Progenitor cell of endocrine pancreas (in vitro differentiated cells): Measurements from ENCODE around the gene PPFIA2. TPM values are rescaled to one million over a fixed set of nuclear protein-coding genes. Genes with fewer than 3 reads are reported as not detected.

ENCODE experiments used
- DNase-seq: peaks from one replicate; pipeline ENCODE4 v3.0.0; 2021; ENCODE audit warnings: low spot score; ENCODE audit not compliant: unreplicated experiment
- H3K27ac Mint-ChIP-seq: 2 replicates; pipeline ENCODE4 v1.8.0; 2021; ENCODE audit warnings: mild to moderate bottlenecking, moderate library complexity, mixed read lengths
- H3K27me3 Mint-ChIP-seq: 2 replicates; pipeline ENCODE4 v1.8.0; 2021; ENCODE audit warnings: mixed read lengths
- H3K36me3 Mint-ChIP-seq: 2 replicates; pipeline ENCODE4 v1.8.0; 2022; ENCODE audit warnings: mixed read lengths; ENCODE audit not compliant: insufficient read depth
- H3K4me1 Mint-ChIP-seq: 2 replicates; pipeline ENCODE4 v1.8.0; 2021; ENCODE audit warnings: low read depth, mixed read lengths
- H3K4me3 Mint-ChIP-seq: 2 replicates; pipeline ENCODE4 v1.8.0; 2021; ENCODE audit warnings: low read depth, mild to moderate bottlenecking, moderate library complexity, mixed read lengths
- H3K9me3 Mint-ChIP-seq: 2 replicates; pipeline ENCODE4 v1.8.0; 2021; ENCODE audit warnings: low read depth, mixed read lengths
- total RNA-seq: library from RNA; stranded (reverse); gene quantifications from 2 replicates; pipeline ENCODE4 v1.2.1, GENCODE V29; 2021
- TF ChIP-seq, protein P1 (sequence below): fragments of 200-600 bp; sonication (generic); IDR thresholded peaks from one replicate; pipeline ENCODE4 v1.5.0; 2021; ENCODE audit warnings: antibody characterized with exemption, mild to moderate bottlenecking; ENCODE audit not compliant: unreplicated experiment

PPFIA2 gene
- total RNA-seq, 1 donor from 2014 or later, result 1.1 TPM

- no peaks in the 10 kb centered on the region for H3K9me3 Mint-ChIP-seq
- TF ChIP-seq, protein P1, sequence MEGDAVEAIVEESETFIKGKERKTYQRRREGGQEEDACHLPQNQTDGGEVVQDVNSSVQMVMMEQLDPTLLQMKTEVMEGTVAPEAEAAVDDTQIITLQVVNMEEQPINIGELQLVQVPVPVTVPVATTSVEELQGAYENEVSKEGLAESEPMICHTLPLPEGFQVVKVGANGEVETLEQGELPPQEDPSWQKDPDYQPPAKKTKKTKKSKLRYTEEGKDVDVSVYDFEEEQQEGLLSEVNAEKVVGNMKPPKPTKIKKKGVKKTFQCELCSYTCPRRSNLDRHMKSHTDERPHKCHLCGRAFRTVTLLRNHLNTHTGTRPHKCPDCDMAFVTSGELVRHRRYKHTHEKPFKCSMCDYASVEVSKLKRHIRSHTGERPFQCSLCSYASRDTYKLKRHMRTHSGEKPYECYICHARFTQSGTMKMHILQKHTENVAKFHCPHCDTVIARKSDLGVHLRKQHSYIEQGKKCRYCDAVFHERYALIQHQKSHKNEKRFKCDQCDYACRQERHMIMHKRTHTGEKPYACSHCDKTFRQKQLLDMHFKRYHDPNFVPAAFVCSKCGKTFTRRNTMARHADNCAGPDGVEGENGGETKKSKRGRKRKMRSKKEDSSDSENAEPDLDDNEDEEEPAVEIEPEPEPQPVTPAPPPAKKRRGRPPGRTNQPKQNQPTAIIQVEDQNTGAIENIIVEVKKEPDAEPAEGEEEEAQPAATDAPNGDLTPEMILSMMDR, result peak; percentile 73
- no peak overlapping the region for H3K4me3 Mint-ChIP-seq
- peaks cover 2% of the 10 kb centered on the region for H3K4me1 Mint-ChIP-seq
- H3K27me3 Mint-ChIP-seq, result no peaks in the 10 kb centered on the region
- H3K27ac Mint-ChIP-seq, result no peak overlapping the region
- no peak for DNase-seq
- H3K36me3 Mint-ChIP-seq, result no peaks in the 10 kb centered on the region
Observed at GRCh38 chr12:81257947-81258551, 501.1 kb downstream of the PPFIA2 start.

DNA sequence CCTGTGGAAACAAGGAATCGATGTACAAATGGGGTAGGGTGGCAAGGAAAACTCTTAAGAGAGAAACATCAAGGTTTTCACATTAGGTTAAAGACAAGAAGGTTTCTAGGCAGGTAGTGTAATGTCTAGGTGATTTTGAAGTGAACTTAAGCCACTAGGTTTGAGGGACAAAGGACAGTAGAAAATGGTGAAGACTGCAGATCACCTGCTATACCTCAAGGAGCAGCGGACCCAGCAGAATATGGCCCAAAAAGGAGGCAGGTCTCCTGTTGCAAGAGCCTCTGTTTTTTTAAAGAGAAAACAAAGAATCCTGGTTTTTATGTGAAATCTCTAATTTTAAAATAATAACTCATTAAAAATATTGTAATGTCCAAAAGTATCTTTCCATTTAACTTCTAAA is 503.2 kb downstream of the PPFIA2 start:
- TF ChIP-seq, protein P1, result no peak
- Mint-ChIP-seq H3K9me3 (no peaks in the 10 kb centered on the region), H3K4me3 (no peak overlapping the region), H3K36me3 (no peaks in the 10 kb centered on the region), H3K27me3 (no peaks in the 10 kb centered on the region), H3K27ac (peak overlapping the region; percentile 50), H3K4me1 (peaks cover 6% of the 10 kb centered on the region)
- no peak for DNase-seq

DNA sequence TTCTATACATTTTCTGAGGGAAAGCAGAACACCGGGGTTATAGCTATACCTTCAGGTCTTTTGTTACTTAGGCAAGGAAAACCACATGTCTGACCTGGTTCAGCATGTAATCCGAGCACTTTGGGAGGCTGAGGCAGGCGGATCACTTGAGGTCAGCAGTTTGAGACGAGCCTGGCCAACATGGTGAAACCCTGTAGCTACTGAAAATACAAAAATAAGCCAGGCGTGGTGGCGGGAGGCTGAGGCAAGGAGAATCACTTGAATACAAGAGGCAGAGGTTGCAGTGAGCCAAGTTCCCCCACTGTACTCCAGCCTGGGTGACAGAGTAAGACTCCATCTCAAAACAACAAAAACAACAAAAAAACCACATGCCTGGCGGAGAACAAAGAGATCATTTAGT is 503.7 kb downstream of the PPFIA2 start:
- Mint-ChIP-seq H3K4me1 (peaks cover 6% of the 10 kb centered on the region), H3K9me3 (no peaks in the 10 kb centered on the region), H3K27me3 (no peaks in the 10 kb centered on the region)

DNA sequence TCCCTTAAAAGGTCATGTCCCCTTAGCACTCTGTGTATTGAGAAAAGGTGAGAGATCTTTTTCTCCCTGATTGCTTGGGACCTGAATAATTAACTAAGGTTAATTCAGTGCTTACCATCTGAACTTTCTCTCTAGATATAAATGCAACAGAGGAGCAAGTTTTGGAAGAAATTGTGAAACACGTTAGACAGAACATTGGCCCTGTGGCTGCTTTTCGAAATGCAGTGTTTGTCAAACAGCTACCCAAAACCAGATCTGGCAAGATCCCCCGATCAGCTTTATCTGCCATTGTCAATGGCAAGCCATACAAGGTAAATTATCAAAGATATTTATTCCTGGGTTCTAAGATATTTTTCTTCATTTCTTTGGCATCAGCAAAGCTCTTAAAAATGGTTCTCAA is 505.8 kb downstream of the PPFIA2 start:
- H3K27me3 Mint-ChIP-seq, result no peaks in the 10 kb centered on the region
- peaks cover 6% of the 10 kb centered on the region for H3K4me1 Mint-ChIP-seq
- no peaks in the 10 kb centered on the region for H3K9me3 Mint-ChIP-seq
- TF ChIP-seq, protein P1, result no peak
- no peaks in the 10 kb centered on the region for H3K36me3 Mint-ChIP-seq
- no peak overlapping the region for H3K27ac Mint-ChIP-seq
- H3K4me3 Mint-ChIP-seq, result no peak overlapping the region
- DNase-seq, result no peak

More for the DNA sequence above, 503.7 kb downstream of the PPFIA2 start:
- Mint-ChIP-seq H3K27ac (peak overlapping the region; percentile 50), H3K4me3 (no peak overlapping the region), H3K36me3 (no peaks in the 10 kb centered on the region)
- no peak for DNase-seq
- TF ChIP-seq, protein P1, result no peak

DNA sequence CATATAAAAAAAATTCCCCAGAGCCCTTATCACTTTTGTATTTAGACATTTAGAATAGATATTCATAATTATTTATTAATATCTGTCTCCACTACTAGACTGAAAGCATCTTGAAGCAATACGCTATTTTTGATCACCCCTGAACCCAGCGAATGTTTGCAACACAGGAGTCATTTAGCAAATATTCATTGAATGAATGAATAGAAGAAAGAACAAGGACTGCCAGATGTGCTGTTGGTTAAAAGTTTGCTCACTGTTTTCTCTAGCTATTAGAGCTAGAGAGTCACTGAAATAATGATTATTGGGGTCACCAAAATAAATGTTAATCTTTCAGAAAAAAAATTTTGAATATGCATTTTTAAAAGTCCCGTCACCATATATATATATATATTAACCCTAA is 506.9 kb downstream of the PPFIA2 start:
- TF ChIP-seq, protein P1, result no peak
- Mint-ChIP-seq H3K9me3 (no peaks in the 10 kb centered on the region), H3K36me3 (no peaks in the 10 kb centered on the region), H3K27ac (no peak overlapping the region), H3K4me1 (peaks cover 6% of the 10 kb centered on the region), H3K4me3 (no peak overlapping the region), H3K27me3 (no peaks in the 10 kb centered on the region)
- DNase-seq, result no peak
